Measurements from ENCODE around the gene MRAS. TPM values are rescaled to one million over a fixed set of nuclear protein-coding genes. Genes with fewer than 3 reads are reported as not detected.

The MRAS gene
- total and polyA plus RNA-seq, 2 of the 8 experiments (the other 6 are each of a cell fraction or from before 2014, with no cell fraction given), result 10.6 to 16.2 TPM

DNA sequence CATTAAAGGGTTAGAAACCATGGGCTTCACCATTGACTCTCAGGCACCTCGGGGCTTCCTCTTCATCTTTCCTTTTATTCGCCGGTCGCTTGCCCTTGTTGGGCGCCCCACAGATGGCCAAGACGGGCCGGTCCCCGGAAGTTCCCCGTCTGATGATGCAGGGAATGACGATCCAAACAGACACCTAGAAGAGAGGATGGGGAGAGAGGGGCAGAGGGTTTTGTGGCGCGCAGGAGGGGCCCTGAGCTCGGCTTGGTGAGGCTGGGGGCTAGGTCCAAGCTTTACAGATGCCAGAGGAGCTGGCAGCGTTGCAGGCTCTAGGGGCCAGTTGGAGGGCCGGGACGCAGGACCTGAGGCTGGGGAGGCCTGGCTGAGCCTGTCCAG lies 85.5 kb downstream of the MRAS start (continued):
- TF ChIP-seq CEBPB (IDR thresholded peaks at IDR 0.05; ENCODE audit: low read depth, low read length), result no peak
